ENCODE data around the gene CFDP1.

CFDP1 gene

GRCh38 chr16:75320435-75320834 is 112.9 kb downstream of the CFDP1 start:
- DNase-seq (ENCODE audit: low read depth), result peak; percentile 21
- no peak overlapping the region for H3K4me3 ChIP-seq (ENCODE audit: low read depth, low read length)
- TF ChIP-seq CTCF (IDR thresholded peaks at IDR 0.05; ENCODE audit: low read depth, low read length), result no peak

- peak; percentile 71 for DNase-seq (ENCODE audit: low read depth)
- no peak overlapping the region for H3K4me3 ChIP-seq (ENCODE audit: low read depth, low read length)
- no peak for TF ChIP-seq MYC (IDR thresholded peaks at IDR 0.05; ENCODE audit: low read depth, low read length)
- no peak for TF ChIP-seq MAX (IDR thresholded peaks at IDR 0.05; ENCODE audit: low read depth, low read length)
- TF ChIP-seq POLR2A (IDR thresholded peaks at IDR 0.05; ENCODE audit: extremely low read depth, insufficient read length), result no peak
- no peak for TF ChIP-seq CTCF (IDR thresholded peaks at IDR 0.05; ENCODE audit: low read depth, low read length)
These were observed 113.5 kb downstream of the CFDP1 start for GRCh38 chr16:75319513-75320411.

- no peak overlapping the region for H3K4me3 ChIP-seq (ENCODE audit: low read depth, low read length)
- TF ChIP-seq MYC (IDR thresholded peaks at IDR 0.05; ENCODE audit: low read depth, low read length), result no peak
- TF ChIP-seq CTCF (IDR thresholded peaks at IDR 0.05; ENCODE audit: low read depth, low read length), result no peak
- no peak for TF ChIP-seq MAX (IDR thresholded peaks at IDR 0.05; ENCODE audit: low read depth, low read length)
- TF ChIP-seq POLR2A (IDR thresholded peaks at IDR 0.05; ENCODE audit: extremely low read depth, insufficient read length), result no peak
- no peak for DNase-seq (ENCODE audit: low read depth)
These were observed 114.6 kb downstream of the CFDP1 start for GRCh38 chr16:75318737-75319136.

GRCh38 chr16:75317532-75317931 is 115.8 kb downstream of the CFDP1 start:
- no peak overlapping the region for H3K4me3 ChIP-seq (ENCODE audit: low read depth, low read length)
- TF ChIP-seq POLR2A (IDR thresholded peaks at IDR 0.05; ENCODE audit: extremely low read depth, insufficient read length) (no peak), MAX (IDR thresholded peaks at IDR 0.05; ENCODE audit: low read depth, low read length) (no peak), CTCF (IDR thresholded peaks at IDR 0.05; ENCODE audit: low read depth, low read length) (no peak), MYC (IDR thresholded peaks at IDR 0.05; ENCODE audit: low read depth, low read length) (no peak)
- no peak for DNase-seq (ENCODE audit: low read depth)

GRCh38 chr16:75317101-75317522 is 116.2 kb downstream of the CFDP1 start:
- H3K4me3 ChIP-seq (ENCODE audit: low read depth, low read length), result no peak overlapping the region
- TF ChIP-seq MAX (IDR thresholded peaks at IDR 0.05; ENCODE audit: low read depth, low read length) (no peak), POLR2A (IDR thresholded peaks at IDR 0.05; ENCODE audit: extremely low read depth, insufficient read length) (no peak), CTCF (IDR thresholded peaks at IDR 0.05; ENCODE audit: low read depth, low read length) (no peak), MYC (IDR thresholded peaks at IDR 0.05; ENCODE audit: low read depth, low read length) (no peak)
- peak; percentile 27 for DNase-seq (ENCODE audit: low read depth)
